ENCODE data around the gene COG5.
A peak's percentile ranks its signal among the peaks of the same experiment; 100 is the strongest.

The COG5 gene

DNA sequence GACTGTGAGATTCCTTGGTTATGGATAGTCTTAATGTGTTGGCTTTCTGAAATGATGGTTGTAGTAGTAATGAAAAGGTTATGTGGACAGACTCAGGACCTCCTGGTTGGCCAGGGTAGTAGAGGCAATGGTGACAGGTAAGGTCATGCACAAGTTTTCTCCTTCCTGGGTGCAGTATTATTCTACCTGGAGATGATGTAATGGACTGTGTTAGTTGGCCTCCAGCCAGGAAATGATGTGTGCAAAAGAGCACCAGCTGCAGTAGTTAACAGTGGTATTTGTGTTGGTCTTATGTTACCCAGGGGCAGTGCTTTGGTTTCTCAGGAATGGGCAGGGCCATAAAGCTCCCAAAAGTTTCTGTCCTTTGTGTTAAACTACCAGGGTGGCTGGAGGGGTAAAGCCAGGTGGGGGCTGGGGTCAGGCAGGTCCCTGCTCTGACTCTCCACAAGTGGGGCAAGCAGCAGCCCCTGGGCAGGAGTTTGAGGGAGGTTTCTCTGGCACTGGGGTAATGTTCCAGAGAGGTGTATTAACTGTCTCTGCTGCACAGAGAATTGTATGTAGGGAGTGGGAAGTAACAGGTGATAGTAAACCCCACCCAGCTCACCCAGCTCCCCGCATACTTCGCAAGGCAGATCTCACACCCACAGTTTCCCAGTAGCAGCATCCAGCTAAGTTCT is 57.6 kb downstream of the COG5 start:
- DNase-seq (ENCODE audit: low spot score), result no peak

DNA sequence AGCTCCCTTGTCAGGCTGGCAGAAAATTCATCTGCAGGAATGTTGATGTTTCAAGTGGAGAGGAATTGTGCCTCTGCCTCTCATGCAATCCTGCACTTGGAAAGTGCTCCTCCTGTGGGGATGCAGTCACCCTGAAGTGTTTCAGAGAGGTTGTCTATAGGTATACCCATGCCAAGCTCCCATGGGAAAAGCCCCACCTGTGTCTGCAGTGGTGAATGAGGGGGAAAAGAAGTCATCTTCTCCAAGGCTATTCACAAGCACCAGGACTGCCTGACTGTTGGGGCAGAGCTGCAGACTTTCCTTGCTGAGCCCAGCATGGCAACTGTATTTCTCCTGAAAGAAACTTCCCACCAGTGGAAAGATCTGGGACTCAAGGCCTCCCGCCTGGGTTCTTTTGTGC is 58.4 kb downstream of the COG5 start:
- DNase-seq (ENCODE audit: low spot score), result no peak

DNA sequence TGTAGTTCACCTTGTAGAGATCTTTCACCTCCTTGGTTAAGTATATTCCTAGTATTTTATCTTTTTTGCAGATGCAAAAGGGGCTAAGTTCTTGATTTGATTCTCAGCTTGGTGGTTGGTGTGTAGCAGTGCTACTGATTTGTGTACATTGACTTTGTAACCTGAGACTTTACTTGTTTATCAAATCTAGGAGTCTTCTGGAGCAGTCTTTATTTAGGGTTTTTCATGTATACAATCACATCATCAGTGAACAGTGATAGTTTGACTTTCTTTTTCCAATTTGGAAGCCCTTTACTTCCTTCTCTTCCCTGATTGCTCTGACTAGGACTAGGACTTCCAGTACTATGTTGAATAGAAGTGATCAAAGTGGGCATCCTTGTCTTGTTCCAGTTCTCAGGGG is 60.0 kb downstream of the COG5 start:
- no peak for DNase-seq (ENCODE audit: low spot score)

DNA sequence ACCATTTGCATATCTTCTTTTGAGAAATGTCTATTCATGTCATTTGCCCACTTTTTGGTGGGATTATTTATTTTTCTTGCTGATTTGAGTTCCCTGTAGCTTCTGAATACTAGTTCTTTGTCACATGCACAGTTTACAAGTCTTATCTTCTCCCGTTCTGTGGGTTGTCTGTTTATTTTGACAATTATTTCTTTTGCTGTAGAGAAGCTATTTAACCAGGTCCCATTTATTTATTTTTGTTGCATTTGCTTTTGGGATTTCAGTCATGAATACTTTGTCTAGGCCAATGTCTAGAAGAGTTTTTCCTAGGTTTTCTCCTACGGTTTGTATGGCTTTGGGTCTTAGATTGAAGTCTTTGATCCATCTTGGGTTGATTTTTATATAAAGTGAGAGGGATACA is 60.9 kb downstream of the COG5 start:
- DNase-seq (ENCODE audit: low spot score), result no peak

DNA sequence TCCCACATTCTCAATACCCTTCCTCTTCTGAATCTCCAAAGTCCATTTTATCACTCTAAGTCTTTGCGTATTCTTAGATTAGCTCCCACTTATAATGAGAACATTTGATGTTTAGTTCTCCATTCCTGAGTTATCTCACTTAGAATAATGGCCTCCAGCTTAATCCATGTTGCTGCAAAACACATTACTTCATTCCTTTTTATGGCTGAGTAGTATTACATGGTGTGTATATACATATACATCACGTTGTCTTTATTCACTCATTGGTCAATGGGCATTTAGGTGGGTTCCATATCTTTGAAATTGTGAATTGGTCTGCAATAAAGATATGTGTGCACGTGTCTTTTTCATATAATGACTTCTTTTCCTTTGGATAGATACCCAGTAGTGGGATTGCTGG is 61.6 kb downstream of the COG5 start:
- no peak for DNase-seq (ENCODE audit: low spot score)

DNA sequence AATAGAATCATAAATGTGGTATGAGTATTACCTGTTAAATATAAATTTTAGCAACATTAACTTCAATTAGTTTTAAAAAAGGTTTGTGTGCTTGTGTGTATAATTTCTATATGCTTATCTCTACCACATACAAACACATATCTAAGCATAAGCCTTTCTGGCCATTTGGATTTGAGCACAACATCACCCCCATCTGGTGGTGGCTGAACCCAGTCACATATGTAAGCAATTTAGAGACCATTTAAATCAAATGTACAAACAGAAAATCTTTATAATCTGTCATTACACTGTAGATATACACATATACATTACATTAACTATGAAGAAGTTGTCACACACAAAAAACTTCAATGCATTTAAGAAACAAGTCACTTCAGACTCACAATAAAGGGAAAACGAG is 62.1 kb downstream of the COG5 start:
- peak; percentile 10 for DNase-seq (ENCODE audit: low spot score)

- no peak for DNase-seq (ENCODE audit: low spot score)
These were observed 64.0 kb downstream of the COG5 start for GRCh38 chr7:107499731-107500130.

DNA sequence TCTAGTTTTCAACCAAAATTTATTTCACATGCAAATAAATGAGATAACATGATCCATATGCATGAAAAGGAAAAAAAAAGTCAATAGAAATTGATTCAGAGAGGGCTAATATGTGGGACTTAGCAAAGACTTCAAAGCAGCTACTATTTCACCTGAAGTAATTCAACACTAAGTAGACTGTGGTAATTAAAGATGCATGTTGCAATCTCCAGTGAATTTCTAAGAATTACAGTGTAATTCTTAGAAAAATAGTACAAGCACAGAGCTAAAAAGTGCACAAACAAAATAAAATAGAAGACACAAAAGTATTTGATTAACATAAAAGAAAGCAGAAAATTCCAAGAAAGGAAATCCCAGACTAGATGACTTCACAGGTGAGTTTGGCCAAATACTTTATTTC is 68.2 kb downstream of the COG5 start:
- no peak for DNase-seq (ENCODE audit: low spot score)

DNA sequence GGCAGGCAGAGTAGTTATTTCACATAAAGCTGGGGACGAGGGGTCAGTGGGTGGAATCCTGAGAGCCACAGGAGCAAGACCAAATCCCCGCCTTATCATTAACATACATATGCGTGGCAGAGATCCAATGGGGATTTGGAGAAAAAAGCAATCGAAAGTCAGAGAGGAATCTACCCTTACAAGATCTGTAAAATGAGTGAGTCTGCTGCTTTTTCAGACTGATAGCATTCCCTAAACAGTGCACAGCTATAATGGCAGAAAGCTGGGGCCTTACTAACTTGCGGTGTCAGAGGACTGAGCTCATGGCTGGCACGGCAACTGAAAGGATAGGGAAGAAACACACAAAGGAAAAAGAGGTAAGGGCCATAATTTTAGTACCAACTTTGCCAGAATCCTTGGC is 68.8 kb downstream of the COG5 start:
- DNase-seq (ENCODE audit: low spot score), result no peak

GRCh38 chr7:107494315-107494751 is 69.4 kb downstream of the COG5 start:
- no peak for DNase-seq (ENCODE audit: low spot score)

GRCh38 chr7:107492875-107493274 is 70.8 kb downstream of the COG5 start:
- DNase-seq (ENCODE audit: low spot score), result no peak

GRCh38 chr7:107486041-107486440 is 77.7 kb downstream of the COG5 start:
- DNase-seq (ENCODE audit: low spot score), result no peak

DNA sequence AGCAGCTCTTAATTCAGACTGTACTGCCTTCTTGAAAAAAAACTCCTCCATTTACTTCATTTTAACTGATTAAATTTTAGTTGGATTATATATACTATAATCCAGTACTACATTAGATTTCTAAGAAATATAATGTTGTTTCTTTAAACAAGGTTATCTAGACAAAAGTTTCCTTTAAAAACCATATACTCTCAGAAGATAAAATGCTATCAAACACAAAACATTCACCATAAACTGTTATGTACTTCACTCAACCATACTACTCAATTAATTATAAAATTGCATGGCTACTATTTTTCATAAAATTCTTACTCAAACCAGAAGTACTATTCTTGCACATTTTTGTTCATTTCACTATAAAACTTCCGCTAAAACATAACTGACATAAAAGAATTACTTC is 81.1 kb downstream of the COG5 start:
- no peak for DNase-seq (ENCODE audit: low spot score)

DNA sequence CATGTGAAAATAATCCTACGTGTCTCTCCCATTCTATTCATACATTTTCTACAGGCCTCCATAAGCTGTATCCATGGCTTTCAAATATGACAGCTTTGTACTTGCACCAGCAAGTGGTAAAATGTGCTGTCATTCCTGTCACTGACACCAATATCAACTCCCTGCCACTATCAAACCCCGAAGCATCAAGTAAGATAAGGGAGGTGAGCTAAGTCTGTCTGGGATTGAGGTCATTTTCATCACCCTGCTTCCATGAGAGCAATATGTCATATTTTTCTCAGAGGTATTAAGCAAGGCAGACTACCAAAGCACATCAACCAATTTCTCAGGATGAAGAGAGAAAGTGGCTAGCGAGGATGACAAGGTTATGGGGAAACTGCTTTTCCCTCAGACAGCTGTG is 82.8 kb downstream of the COG5 start:
- DNase-seq (ENCODE audit: low spot score), result no peak

DNA sequence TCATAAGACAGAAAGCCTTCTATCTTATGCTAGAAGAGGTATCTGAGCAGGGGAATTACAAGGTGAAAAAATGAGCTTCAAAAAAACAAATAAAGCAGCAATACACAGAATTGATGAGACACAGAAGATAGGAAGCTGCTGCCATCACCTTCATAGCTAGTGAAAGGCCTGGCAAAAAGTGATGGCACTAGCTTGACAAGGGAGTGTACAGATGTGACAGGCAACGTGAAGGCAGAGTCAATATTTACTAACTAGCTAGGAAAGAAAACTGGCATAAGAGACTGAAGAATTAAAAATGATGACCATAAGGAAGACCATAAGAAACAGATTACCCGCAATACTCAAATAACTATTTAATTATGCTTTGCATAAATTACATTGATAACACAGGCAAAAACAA is 84.4 kb downstream of the COG5 start:
- DNase-seq (ENCODE audit: low spot score), result no peak

- no peak for DNase-seq (ENCODE audit: low spot score)
These were observed 89.6 kb downstream of the COG5 start for GRCh38 chr7:107474104-107474521.

DNA sequence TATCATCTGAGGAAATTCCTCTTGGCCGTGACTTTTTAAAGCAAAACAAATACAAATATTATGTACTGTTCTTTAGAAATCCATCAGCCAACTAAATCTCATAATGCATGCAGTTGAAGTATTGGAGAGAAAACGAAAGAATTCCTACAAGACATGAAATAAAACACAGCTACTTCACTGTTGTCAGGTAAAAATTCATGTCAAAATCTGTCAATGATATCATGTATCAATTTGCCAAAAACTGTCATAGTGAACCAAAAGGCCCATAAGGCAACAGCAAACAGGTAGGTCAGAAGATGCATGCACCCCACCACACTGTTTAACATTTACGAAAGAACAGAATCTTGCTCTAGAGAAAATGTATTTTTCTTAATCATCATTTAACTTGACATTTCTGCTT is 91.6 kb downstream of the COG5 start:
- DNase-seq (ENCODE audit: low spot score), result no peak

DNA sequence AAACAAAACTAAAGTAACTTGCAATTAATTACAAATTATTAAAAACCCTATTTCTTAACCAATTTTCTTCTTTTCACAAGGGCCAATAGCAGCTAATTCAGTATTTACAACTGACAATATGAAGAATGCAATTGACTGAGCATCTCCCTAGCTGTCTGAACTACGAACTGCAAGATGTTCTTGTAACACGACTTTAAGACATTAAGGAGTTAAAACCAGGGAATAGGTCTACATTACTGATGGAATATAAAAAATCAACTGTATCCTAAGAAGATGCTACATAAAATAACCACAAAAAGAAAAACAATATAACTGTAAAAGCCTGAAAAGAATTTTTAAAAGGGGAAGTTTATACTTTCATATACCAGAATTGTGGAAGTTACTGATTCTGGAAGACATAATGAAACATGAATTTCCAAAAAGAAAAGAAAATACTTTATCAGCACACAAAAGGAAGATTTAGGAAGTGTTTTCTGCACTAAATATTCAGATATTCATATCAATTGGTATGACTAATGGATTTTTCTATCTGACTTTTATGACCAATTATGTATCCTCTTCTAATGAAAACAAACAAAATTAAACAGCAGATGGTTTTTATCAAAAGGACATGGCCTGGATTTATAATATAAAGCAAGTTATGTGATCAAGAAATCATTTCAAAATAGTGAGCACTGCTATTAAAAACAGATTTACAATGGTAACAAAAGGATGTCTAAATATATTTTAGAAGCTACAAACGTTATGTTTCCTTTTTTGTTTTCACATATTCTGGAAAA is 92.2 kb downstream of the COG5 start:
- DNase-seq (ENCODE audit: low spot score), result no peak

GRCh38 chr7:107469929-107470328 is 93.8 kb downstream of the COG5 start, which contains the start of gene GPR22:
Gene GPR22, plus strand, starts transcription at chr7:107470057. Its CDS starts 4,004 bp downstream, at chr7:107474061.
- no peak for DNase-seq (ENCODE audit: low spot score)

DNA sequence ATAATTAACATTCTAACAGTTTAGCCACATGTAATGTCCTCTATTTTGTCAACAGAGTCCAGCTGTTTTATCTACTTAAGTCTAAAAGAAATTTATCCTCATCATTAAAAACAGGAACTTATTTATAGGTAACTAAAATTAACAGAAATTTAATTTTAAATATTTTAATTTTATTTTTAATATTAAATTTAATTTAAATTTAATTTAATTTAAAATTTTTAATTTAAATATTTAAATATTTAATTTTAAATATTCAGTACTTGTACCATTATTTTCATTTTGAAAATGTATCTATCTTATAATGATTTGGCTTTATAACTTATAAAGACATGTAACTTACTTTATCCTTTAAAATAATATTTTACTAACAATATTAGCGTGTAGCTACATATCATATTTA is 94.9 kb downstream of the COG5 start:
- no peak for DNase-seq (ENCODE audit: low spot score)

DNA sequence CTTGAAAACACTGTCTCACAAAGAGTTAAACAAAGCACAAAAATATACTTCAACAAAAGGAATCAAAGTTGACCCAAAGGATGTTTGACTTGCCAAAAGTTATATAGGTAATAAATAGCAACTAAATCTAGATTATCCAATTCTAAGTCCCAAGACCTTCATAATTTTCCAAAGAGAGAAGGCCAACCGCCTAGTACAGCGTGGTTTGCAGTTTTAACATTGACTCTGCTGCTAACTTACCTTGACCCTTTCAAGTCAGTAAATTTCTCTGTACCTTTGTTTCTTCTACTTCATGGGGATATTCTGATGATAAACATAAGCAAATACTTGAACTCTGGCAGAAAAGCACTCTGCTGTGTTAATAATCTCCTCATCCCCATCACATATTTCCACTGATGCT is 95.7 kb downstream of the COG5 start:
- no peak for DNase-seq (ENCODE audit: low spot score)

- DNase-seq (ENCODE audit: low spot score), result no peak
These were observed 99.0 kb downstream of the COG5 start for GRCh38 chr7:107464666-107465226.

All from HuH-7 (cell line).